H1 (cell line): ENCODE measurements around the gene LILRB1.

Source experiments
- EZH2 ChIP-seq: fragments of 200-600 bp; sonication (generic); IDR thresholded peaks from 2 replicates; pipeline ENCODE4 v1.7.1; 2012; ENCODE audit warnings: low read depth, mild to moderate bottlenecking, moderate library complexity, low read length, inconsistent platforms; ENCODE audit not compliant: severe bottlenecking
- JUND ChIP-seq: IDR thresholded peaks from 2 replicates; pipeline ENCODE4 v1.6.1; 2011; ENCODE audit warnings: mild to moderate bottlenecking, improper control_type of control experiment, low read length
- POLR2A ChIP-seq, 2 experiments: IDR thresholded peaks; 1 replicate in 1 of 2; 2 replicates in 1 of 2; pipeline ENCODE4 v1.6.1; 2011; ENCODE audit warnings: low read depth in 2 of 2, low read length in 2 of 2, mild to moderate bottlenecking in 2 of 2; ENCODE audit errors: control extremely low read depth in 1 of 2
- RFX5 ChIP-seq: IDR thresholded peaks from 2 replicates; pipeline ENCODE4 v1.6.1; 2011; ENCODE audit warnings: low read depth, low read length, improper control_type of control experiment, borderline replicate concordance
- TF ChIP-seq, protein P1 (sequence below), 3 experiments: IDR thresholded peaks; 1 replicate in 2 of 3; 2 replicates in 1 of 3; pipeline versions ENCODE4 v1.5.1 to v1.6.1; 2011; ENCODE audit warnings: low read length in 3 of 3, mild to moderate bottlenecking in 3 of 3, inconsistent platforms in 2 of 3, low read depth in 1 of 3, moderate library complexity in 1 of 3; ENCODE audit not compliant: insufficient read depth in 1 of 3; ENCODE audit errors: control extremely low read depth in 1 of 3

DNA sequence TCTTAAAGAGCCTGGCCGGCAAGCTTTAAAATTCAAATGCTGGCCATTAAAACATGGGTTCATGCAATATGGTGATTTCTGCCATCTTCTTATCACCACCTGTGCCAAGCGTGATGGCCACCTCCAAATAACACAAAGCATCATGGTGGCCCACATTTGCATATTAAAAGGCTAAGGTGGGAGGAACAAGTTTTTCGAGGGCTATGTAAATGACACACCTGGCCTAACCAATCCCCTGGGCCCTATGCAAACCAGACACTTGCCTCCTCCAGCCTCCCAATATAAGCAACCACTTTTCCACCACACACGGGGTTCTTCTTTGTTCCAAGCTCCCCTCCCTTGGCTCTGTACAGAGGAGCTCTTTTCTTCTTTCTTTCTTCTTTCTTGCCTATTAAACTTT lies 46.9 kb downstream of the LILRB1 start:
- TF ChIP-seq JUND (no peak), EZH2 (no peak), POLR2A (IDR thresholded peaks at IDR 0.05; ENCODE audit: control extremely low read depth in 1 of 2, low read depth in 2 of 2, low read length in 2 of 2) (no peak), RFX5 (no peak)
- TF ChIP-seq, protein P1, sequence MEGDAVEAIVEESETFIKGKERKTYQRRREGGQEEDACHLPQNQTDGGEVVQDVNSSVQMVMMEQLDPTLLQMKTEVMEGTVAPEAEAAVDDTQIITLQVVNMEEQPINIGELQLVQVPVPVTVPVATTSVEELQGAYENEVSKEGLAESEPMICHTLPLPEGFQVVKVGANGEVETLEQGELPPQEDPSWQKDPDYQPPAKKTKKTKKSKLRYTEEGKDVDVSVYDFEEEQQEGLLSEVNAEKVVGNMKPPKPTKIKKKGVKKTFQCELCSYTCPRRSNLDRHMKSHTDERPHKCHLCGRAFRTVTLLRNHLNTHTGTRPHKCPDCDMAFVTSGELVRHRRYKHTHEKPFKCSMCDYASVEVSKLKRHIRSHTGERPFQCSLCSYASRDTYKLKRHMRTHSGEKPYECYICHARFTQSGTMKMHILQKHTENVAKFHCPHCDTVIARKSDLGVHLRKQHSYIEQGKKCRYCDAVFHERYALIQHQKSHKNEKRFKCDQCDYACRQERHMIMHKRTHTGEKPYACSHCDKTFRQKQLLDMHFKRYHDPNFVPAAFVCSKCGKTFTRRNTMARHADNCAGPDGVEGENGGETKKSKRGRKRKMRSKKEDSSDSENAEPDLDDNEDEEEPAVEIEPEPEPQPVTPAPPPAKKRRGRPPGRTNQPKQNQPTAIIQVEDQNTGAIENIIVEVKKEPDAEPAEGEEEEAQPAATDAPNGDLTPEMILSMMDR (IDR thresholded peaks at IDR 0.05; ENCODE audit: control extremely low read depth in 1 of 3, insufficient read depth in 1 of 3, low read depth in 1 of 3, low read length in 3 of 3) = no peak
